Measurements from ENCODE around the gene TRUB1. TPM values are rescaled to one million over a fixed set of nuclear protein-coding genes. Genes with fewer than 3 reads are reported as not detected.

The TRUB1 gene
- total RNA-seq, 2 donors from 2014 or later = 13.1 to 14.2 TPM

DNA sequence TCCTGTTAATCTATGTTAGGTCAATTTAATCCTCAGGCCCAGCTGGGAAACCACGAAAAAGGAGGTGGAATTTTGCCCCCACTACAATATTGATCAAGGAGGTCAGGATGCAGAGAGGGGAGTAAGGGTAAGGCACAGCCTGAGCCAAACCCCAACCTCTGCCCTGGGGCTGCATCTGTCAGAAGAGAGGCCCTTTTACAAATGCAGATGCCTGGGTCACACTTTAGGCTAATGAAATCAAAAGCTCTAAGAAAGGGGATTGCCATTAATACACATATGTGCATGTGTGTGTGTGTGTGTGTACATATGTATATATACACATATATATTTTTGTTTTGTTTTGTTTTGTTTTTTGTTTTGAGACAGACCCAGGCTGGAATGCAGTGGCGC is 25.5 kb upstream of the TRUB1 start:
- no peak for ATAC-seq (replicated peaks in 1 of 2)
- no peaks in the 10 kb centered on the region for H3K36me3 Mint-ChIP-seq (ENCODE audit: insufficient read depth in 2 of 2)
- peak overlapping the region; percentile 21 to 58 for H3K4me3 Mint-ChIP-seq
- no peak for DNase-seq
- H3K4me1 Mint-ChIP-seq (ENCODE audit: low read depth) = peaks cover 22% of the 10 kb centered on the region
- H3K27me3 Mint-ChIP-seq (ENCODE audit: low read depth) = peaks cover 4% of the 10 kb centered on the region
- H3K27ac Mint-ChIP-seq = peak overlapping the region; percentile 31
- no peaks in the 10 kb centered on the region for H3K9me3 Mint-ChIP-seq

DNA sequence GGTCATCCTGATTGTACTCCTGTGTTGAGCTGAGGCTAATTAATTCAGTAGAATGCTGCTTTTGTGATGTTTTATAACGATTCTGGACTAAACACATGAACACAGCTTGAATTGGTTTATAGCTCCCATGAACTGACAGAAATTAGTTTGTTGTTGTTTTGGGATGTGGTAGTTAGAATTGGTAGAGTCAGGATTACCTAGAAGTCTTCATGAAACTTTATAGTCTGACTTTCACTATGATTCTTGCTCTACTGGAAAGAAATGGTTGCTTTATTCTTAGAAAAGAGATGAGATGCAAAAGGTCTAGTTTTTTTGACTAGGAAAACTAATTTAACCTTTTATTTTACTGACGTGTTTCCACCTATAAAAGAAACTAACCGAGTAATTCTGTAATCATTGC is 23.4 kb upstream of the TRUB1 start:
- peak; percentile 61 to 69 for ATAC-seq (replicated peaks in 1 of 2)
- Mint-ChIP-seq H3K4me1 (ENCODE audit: low read depth) (peaks cover 22% of the 10 kb centered on the region), H3K27me3 (ENCODE audit: low read depth) (peaks cover 3% of the 10 kb centered on the region), H3K4me3 (peak overlapping the region in 1 of 2 donors; percentile 51), H3K36me3 (ENCODE audit: insufficient read depth in 2 of 2) (no peaks in the 10 kb centered on the region), H3K27ac (peak overlapping the region; percentile 36), H3K9me3 (no peaks in the 10 kb centered on the region)
- DNase-seq = no peak

DNA sequence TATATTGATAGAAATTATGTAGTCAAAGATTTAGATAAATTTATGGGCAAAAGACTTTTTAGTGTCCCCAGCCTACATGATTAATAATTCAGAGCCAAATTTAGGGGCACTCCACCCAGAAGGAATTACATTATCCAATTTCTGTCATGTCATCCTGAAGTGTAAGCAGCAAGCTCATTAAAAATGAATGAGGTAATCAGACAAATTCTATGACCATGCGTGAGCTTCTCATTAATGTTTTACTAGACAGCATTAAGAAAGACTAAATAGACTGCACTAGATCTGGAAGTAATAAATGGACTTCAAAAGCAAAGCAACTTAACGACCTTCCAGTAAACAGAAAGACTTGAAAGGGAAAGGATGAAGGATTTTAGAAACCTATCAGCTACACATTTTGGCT is 22.7 kb upstream of the TRUB1 start:
- no peak overlapping the region for H3K4me3 Mint-ChIP-seq
- H3K27ac Mint-ChIP-seq = no peak overlapping the region
- H3K36me3 Mint-ChIP-seq (ENCODE audit: insufficient read depth in 2 of 2) = no peaks in the 10 kb centered on the region
- no peaks in the 10 kb centered on the region for H3K9me3 Mint-ChIP-seq
- peaks cover 22% of the 10 kb centered on the region for H3K4me1 Mint-ChIP-seq (ENCODE audit: low read depth)
- ATAC-seq (replicated peaks in 1 of 2) (no peak), DNase-seq (no peak)
- H3K27me3 Mint-ChIP-seq (ENCODE audit: low read depth) = peaks cover 9% of the 10 kb centered on the region

DNA sequence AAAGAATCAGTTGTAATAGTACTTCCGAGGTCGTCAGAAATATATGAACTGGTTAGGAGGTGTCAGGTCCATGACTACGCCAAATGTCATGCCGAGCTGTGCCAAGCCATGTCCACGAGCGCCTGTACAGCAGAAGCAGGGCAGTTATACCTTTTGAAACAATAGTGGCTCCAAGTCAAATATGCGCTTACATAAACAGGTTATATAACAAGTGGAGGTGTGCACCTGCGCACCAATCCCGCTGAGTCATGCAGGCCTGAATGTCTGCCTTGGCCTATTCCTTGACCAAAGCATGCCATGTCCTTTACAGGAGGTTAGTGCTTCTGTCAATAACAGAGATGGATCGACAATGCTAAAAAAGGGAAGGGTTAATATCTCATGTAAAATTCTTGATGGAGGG is 21.3 kb upstream of the TRUB1 start:
- H3K27me3 Mint-ChIP-seq (ENCODE audit: low read depth) = peaks cover 9% of the 10 kb centered on the region
- H3K4me1 Mint-ChIP-seq (ENCODE audit: low read depth) = peaks cover 15% of the 10 kb centered on the region
- DNase-seq = no peak
- H3K27ac Mint-ChIP-seq = no peak overlapping the region
- no peaks in the 10 kb centered on the region for H3K9me3 Mint-ChIP-seq
- H3K36me3 Mint-ChIP-seq (ENCODE audit: insufficient read depth in 2 of 2) = no peaks in the 10 kb centered on the region
- ATAC-seq (replicated peaks in 1 of 2) = no peak
- no peak overlapping the region for H3K4me3 Mint-ChIP-seq

DNA sequence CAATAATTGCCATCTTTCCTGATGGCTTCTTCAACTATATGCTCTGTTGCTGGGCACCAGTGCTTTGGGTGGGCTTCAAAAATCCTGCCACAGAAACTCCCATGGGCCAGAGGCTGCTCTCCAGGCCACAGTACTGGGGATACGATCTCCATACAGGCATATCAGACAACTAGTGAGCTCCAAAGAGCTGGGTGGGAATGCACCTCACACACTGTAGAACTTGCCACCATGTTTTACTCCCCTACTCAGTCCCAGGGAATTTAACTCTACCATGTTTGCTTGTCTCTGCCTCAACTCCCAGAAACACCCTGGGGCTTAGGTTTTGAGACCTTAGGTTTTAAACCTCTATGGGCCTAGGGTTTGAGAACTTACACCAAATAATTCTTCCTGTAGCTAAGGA is 20.5 kb upstream of the TRUB1 start:
- H3K4me3 Mint-ChIP-seq = no peak overlapping the region
- H3K36me3 Mint-ChIP-seq (ENCODE audit: insufficient read depth in 2 of 2) = no peaks in the 10 kb centered on the region

DNA sequence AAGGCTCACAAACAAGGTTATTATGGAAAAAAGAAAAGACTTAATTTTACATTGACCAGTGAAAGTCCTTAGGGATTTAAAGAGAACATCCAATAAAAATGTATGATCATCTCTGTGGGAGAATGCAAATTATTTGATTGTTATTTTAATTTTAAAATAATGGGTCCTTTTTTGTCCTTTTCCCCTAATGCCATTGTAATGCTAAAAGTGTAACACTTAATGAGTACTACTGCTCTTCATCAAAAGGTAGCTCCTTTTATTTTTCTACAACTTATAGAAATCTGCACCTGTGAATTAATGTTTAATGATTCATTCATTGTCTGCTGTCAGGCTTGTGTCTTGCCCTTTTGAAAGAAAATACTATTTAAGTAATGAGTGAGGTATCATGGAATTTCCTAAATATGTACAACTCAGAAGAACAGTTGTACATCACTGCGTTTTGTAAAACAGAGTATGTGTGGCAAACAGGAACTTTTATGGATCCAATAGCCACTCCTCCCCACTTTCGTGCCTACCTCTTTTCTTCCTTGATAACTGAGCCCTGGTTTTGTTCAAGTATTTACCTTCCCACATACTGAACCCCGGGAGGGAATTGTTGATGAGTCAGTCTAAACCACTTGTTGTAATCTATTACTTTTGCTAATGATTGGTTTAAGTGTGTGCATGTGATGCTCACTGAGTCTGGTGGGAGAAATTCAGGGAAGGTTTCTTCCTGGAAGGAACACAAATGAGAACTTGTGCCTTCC is 19.9 kb upstream of the TRUB1 start:
- ATAC-seq (replicated peaks in 1 of 2) (no peak), DNase-seq (no peak)
- no peaks in the 10 kb centered on the region for H3K36me3 Mint-ChIP-seq (ENCODE audit: insufficient read depth in 2 of 2)
- H3K27ac Mint-ChIP-seq = no peak overlapping the region
- peaks cover 15% of the 10 kb centered on the region for H3K4me1 Mint-ChIP-seq (ENCODE audit: low read depth)
- H3K27me3 Mint-ChIP-seq (ENCODE audit: low read depth) = peaks cover 13% of the 10 kb centered on the region
- no peak overlapping the region for H3K4me3 Mint-ChIP-seq
- no peaks in the 10 kb centered on the region for H3K9me3 Mint-ChIP-seq

More for the DNA sequence above, 20.5 kb upstream of the TRUB1 start:
- H3K9me3 Mint-ChIP-seq = no peaks in the 10 kb centered on the region
- no peak for DNase-seq
- peaks cover 15% of the 10 kb centered on the region for H3K4me1 Mint-ChIP-seq (ENCODE audit: low read depth)
- ATAC-seq (replicated peaks in 1 of 2) = no peak
- H3K27me3 Mint-ChIP-seq (ENCODE audit: low read depth) = peaks cover 9% of the 10 kb centered on the region
- H3K27ac Mint-ChIP-seq = no peak overlapping the region

DNA sequence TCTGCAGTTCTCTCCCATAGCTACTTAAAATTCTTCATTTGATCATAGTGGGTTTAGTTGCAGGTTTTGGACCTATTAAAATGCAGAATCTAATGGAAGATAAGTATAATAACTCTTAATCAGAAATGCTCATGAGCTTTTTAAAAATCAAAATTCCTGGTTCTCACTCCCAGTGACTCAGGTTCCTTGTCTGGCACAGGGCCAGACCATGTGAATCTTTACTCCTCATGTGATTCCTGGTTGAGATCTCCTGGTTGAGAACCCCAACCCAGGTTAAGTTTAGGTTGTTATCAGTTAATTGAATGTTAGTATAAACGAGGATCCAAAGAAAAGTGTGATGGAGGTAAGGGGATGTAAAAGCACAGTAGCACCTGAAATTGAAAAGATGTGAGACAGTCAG is 17.5 kb upstream of the TRUB1 start:
- Mint-ChIP-seq H3K4me3 (no peak overlapping the region), H3K27ac (no peak overlapping the region), H3K36me3 (ENCODE audit: insufficient read depth in 2 of 2) (peaks cover 0 to 2% of the 10 kb centered on the region in 2 donors), H3K27me3 (ENCODE audit: low read depth) (peaks cover 24% of the 10 kb centered on the region), H3K9me3 (no peaks in the 10 kb centered on the region), H3K4me1 (ENCODE audit: low read depth) (peaks cover 3% of the 10 kb centered on the region)
- no peak for DNase-seq
- ATAC-seq (replicated peaks in 1 of 2) = no peak

DNA sequence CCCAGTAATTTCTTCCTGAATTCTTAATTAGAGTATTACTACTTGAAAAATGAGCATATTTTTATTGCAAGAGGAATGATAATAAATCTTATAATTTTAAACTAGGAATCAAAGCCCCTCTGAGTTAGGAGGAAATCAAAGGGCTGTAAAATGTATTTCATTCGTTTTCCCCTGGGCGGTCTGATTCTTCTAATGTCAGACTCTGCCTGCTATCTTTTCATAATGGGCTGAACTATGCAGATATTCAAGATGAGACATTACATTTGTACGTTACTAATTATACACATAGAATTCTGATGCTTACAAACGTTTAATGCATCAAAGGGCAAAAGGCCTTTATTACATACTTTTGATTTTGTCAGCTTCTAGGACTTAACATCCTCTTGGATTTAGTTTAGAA is 16.0 kb upstream of the TRUB1 start:
- Mint-ChIP-seq H3K27me3 (ENCODE audit: low read depth) (peaks cover 24% of the 10 kb centered on the region), H3K27ac (no peak overlapping the region), H3K4me1 (ENCODE audit: low read depth) (peaks cover 12% of the 10 kb centered on the region), H3K4me3 (no peak overlapping the region), H3K9me3 (no peaks in the 10 kb centered on the region), H3K36me3 (ENCODE audit: insufficient read depth in 2 of 2) (peaks cover 0 to 2% of the 10 kb centered on the region in 2 donors)
- ATAC-seq (replicated peaks in 1 of 2) (no peak), DNase-seq (no peak)

DNA sequence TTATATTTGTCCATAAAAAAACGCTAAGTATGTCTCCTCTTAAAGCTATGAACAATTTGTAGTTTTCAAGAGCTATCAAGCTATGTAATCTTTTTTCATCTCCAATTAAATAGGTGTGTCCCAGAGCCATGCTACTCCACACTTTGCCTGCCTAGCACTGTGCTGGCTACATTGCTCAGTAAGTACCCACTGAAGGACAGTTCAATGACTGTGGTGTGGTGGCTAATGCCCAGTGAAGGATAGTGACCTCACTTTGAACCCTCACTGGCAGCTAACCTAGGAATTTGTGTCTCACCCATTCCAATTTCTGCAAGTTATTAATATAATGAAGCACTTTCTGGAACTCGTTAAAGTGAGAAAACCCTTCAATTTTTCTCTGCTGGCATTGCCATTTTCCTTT is 14.4 kb upstream of the TRUB1 start:
- H3K4me3 Mint-ChIP-seq = no peak overlapping the region
- H3K4me1 Mint-ChIP-seq (ENCODE audit: low read depth) = peaks cover 12% of the 10 kb centered on the region
- peaks cover 0 to 2% of the 10 kb centered on the region in 2 donors for H3K36me3 Mint-ChIP-seq (ENCODE audit: insufficient read depth in 2 of 2)
- DNase-seq (no peak), ATAC-seq (replicated peaks in 1 of 2) (no peak)
- H3K27me3 Mint-ChIP-seq (ENCODE audit: low read depth) = peaks cover 24% of the 10 kb centered on the region
- no peak overlapping the region for H3K27ac Mint-ChIP-seq
- no peaks in the 10 kb centered on the region for H3K9me3 Mint-ChIP-seq

DNA sequence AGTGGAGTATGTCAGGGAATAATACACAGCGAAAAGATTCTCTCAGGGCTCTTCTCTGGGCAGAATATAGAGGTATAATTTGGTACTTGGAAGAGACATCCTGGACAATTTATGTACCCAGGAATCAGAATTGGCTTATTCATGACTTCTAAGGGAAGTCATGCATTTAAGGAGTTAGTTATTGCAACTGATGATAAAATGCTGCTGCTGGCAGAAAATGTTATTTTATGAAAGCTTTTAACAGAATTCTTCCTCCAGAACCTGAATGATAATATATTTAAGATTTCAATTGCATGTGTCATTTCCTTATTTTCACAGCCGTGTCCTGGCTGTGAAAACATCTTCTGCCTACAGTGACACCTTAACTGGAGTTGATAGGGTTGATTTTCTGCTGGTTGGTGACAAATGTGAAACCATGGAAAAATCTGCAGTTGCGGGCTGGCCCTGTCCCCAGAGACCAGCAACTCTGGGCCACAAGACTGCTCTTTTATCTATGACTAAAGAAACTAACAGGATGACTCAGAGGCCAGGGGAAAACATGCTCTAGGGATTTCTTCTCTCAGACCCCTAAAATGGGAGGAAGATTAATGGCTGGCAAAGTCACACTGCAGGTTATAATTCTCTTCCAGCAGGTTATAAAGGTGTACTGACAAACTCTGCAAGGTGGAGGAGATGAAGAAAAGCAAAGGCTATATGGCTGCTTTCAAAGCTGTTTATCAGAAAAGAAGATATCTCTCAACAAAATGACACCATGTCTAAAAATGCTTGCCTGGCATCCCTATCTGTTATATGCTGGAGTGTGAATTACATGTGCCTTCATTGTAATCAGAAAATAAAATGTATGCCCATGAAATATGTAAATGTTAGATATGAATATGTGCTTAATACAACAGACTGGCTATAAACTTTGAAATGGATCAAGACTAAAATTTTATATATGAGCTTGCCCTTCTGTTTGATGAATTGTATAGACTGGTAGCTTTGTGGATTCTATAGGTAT is 12.1 kb upstream of the TRUB1 start:
- ATAC-seq (replicated peaks in 1 of 2) (peak; percentile 95), DNase-seq (peak; percentile 39 to 48)
- Mint-ChIP-seq H3K4me1 (ENCODE audit: low read depth) (peaks cover 12% of the 10 kb centered on the region), H3K9me3 (no peaks in the 10 kb centered on the region), H3K27me3 (ENCODE audit: low read depth) (peaks cover 20% of the 10 kb centered on the region), H3K4me3 (peak overlapping the region; percentile 15 to 46), H3K27ac (no peak overlapping the region), H3K36me3 (ENCODE audit: insufficient read depth in 2 of 2) (peaks cover under 1 to 2% of the 10 kb centered on the region in 2 donors)

DNA sequence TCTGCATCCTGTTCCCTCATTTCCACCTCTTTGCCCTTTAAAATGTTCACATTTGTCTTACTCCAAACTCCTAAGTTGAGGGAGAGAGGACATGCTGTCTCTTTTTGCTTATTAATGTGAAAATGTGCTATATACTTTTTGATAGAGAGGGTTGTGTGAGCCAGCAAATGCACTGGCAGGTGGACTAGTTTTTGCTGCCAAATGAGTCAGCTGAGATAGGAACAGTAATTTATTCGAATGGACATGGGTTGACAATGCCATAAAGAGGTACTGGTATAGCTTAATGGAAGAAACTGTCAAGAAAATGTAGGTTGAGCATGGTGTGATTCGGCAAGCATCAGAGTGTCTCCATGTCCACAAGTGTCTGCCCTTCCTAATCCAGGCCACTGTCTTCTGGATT is 9.2 kb upstream of the TRUB1 start:
- H3K36me3 Mint-ChIP-seq (ENCODE audit: insufficient read depth in 2 of 2) = peaks cover under 1 to 2% of the 10 kb centered on the region in 2 donors
- no peak for ATAC-seq (replicated peaks in 1 of 2)

DNA sequence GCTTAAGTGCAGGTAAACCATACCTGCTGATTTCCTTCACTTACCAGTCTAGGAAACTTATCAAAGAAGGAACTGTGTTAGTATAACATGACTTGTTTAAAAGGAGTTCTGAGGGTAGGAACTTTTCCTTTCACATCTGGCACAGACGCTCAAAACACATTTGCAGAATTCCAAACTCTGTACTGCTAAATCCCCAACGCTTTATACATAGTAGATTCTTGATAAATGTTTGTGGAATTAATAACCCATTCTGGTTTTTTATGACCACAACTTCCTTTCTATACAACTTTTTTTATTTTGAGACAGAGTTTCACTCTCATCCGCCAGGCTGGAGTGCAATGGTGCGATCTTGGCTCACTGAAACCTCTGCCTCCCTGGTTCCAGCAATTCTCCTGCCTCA is 7.7 kb upstream of the TRUB1 start:
- Mint-ChIP-seq H3K4me3 (no peak overlapping the region), H3K27me3 (ENCODE audit: low read depth) (peaks cover 5% of the 10 kb centered on the region), H3K27ac (no peak overlapping the region), H3K9me3 (peaks cover 0 to 3% of the 10 kb centered on the region in 2 donors), H3K4me1 (ENCODE audit: low read depth) (peaks cover 24% of the 10 kb centered on the region), H3K36me3 (ENCODE audit: insufficient read depth in 2 of 2) (peaks cover 0 to 2% of the 10 kb centered on the region in 2 donors)
- ATAC-seq (replicated peaks in 1 of 2) (no peak), DNase-seq (no peak)

More for the DNA sequence above, 9.2 kb upstream of the TRUB1 start:
- H3K27me3 Mint-ChIP-seq (ENCODE audit: low read depth) = peaks cover 8% of the 10 kb centered on the region
- H3K4me1 Mint-ChIP-seq (ENCODE audit: low read depth) = peaks cover 20% of the 10 kb centered on the region
- peaks cover 0 to 3% of the 10 kb centered on the region in 2 donors for H3K9me3 Mint-ChIP-seq
- no peak for DNase-seq
- no peak overlapping the region for H3K4me3 Mint-ChIP-seq
- H3K27ac Mint-ChIP-seq = no peak overlapping the region

DNA sequence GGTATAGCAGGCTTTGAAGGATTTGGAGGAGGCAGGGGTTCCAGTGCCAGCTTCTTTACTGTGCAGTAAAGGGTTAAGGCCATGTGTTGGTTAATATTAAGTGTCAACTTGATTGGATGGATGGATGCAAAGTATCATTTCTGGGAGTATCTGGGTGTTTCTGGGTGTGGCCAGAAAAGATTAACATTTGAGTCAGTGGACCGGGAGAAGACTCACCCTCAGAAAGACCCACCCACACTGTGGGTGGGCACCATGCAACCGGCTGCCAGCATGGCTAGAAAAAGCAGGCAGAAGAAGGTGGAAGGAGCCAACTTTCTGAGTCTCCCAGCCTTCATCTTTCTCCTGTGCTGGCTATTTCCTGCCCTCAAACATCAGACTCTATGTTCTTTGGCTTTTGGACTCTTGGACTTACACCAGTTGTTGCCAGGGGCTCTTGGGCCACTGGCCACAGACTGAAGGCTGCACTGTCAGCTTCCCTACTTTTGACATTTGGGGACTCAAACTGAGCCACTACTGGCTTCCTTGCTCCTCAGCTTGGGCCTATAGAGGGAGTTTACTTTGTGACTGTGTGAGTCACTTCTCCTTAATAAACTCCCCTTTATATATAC is 6.8 kb upstream of the TRUB1 start:
- peaks cover 0 to 2% of the 10 kb centered on the region in 2 donors for H3K36me3 Mint-ChIP-seq (ENCODE audit: insufficient read depth in 2 of 2)

More for the DNA sequence above, 6.8 kb upstream of the TRUB1 start:
- peaks cover 5% of the 10 kb centered on the region for H3K27me3 Mint-ChIP-seq (ENCODE audit: low read depth)
- peaks cover 15% of the 10 kb centered on the region for H3K4me1 Mint-ChIP-seq (ENCODE audit: low read depth)
- DNase-seq (no peak), ATAC-seq (replicated peaks in 1 of 2) (no peak)
- no peak overlapping the region for H3K27ac Mint-ChIP-seq
- no peak overlapping the region for H3K4me3 Mint-ChIP-seq
- H3K9me3 Mint-ChIP-seq = peaks cover 0 to 3% of the 10 kb centered on the region in 2 donors
